GM12878 (cell line): ENCODE data around the gene SHISA6. TPM values are rescaled to one million over a fixed set of nuclear protein-coding genes. Genes with fewer than 3 reads are reported as not detected.

Experiments
- ATAC-seq: fragments of 200-7000 bp; cut with Tn5 transposase; 3 replicates; pipeline ENCODE4 v1.9.1; 2020; ENCODE audit warnings: mild to moderate bottlenecking, moderate library complexity
- BruUV-seq: library from RNA; stranded (reverse); fragments of 400-500 nt; replicated peaks from 2 replicates; lab custom pipeline; 2021; lab: Mats Ljungman, UMichigan
- CTCF ChIA-PET: fragments of 300-600 bp; sonication (Branson Sonifier 250); formaldehyde crosslinking; extraction: SDS; loops from one replicate; lab custom pipeline; 2021; ENCODE audit warnings: inconsistent platforms; lab: Yijun Ruan, JAX
- POLR2A ChIA-PET: fragments of 350-600 bp; formaldehyde crosslinking; extraction: SDS; loops from one replicate; lab custom pipeline; 2021; ENCODE audit warnings: inconsistent platforms; lab: Charles Lee
- RAD21 ChIA-PET: fragments of 300-600 bp; sonication (Branson Sonifier 250); formaldehyde crosslinking; loops from one replicate; lab custom pipeline; 2023; ENCODE audit warnings: antibody characterized with exemption; ENCODE audit not compliant: unreplicated experiment; lab: Charles Lee
- SMC1A ChIA-PET: fragments of 300-600 bp; sonication (Branson Sonifier 250); formaldehyde crosslinking; loops from one replicate; lab custom pipeline; 2023; ENCODE audit not compliant: unreplicated experiment, uncharacterized antibody; lab: Charles Lee
- DNase-seq: peaks from one replicate; pipeline ENCODE4 v3.0.0-alpha.2; 2011; ENCODE audit warnings: low read depth, low spot score
- FAIRE-seq: peaks from 3 replicates; lab custom pipeline; 2011; peaks lifted over from hg19 to GRCh38; lab: Jason Lieb, UNC
- H2AFZ ChIP-seq: 2 replicates; pipeline ENCODE4 v1.6.0; 2011; ENCODE audit warnings: low read depth, low read length, control low read depth; ENCODE audit not compliant: control insufficient read depth
- H3K27ac ChIP-seq: 2 replicates; pipeline ENCODE4 v1.5.1; 2011; ENCODE audit warnings: control low read depth; ENCODE audit not compliant: control insufficient read depth, insufficient read depth
- H3K27me3 ChIP-seq, 2 experiments: replicated peaks in 1 of 2; 2 replicates each; pipeline versions ENCODE4 v1.6.0 to v1.6.1; 2011; ENCODE audit warnings: low read length in 1 of 2; ENCODE audit not compliant: control insufficient read depth in 2 of 2, insufficient read depth in 2 of 2
- H3K36me3 ChIP-seq, 2 experiments: 2 replicates each; pipeline ENCODE4 v1.5.1; 2011; ENCODE audit warnings: low read length in 1 of 2; ENCODE audit not compliant: control insufficient read depth in 2 of 2, insufficient read depth in 2 of 2
- H3K4me1 ChIP-seq: 2 replicates; pipeline ENCODE4 v1.6.1; 2011; ENCODE audit warnings: mild to moderate bottlenecking, low read length, moderate library complexity, mixed read lengths; ENCODE audit not compliant: control insufficient read depth, insufficient read depth
- H3K4me2 ChIP-seq: 2 replicates; pipeline ENCODE4 v1.6.0; 2011; ENCODE audit warnings: control low read depth; ENCODE audit not compliant: control insufficient read depth, insufficient read depth
- H3K4me3 ChIP-seq: fragments of 200-600 bp; sonication (generic); 2 replicates; pipeline ENCODE4 v1.5.1; 2016
- H3K79me2 ChIP-seq: 2 replicates; pipeline ENCODE4 v1.6.0; 2011; ENCODE audit warnings: low read length; ENCODE audit not compliant: control insufficient read depth, insufficient read depth
- H3K9ac ChIP-seq: 2 replicates; pipeline ENCODE4 v1.8.0; 2011; ENCODE audit warnings: low read length, control low read depth, mixed read lengths; ENCODE audit not compliant: control insufficient read depth, insufficient read depth
- H3K9me3 ChIP-seq: replicated peaks from 3 replicates; pipeline ENCODE4 v1.5.1; 2011; ENCODE audit warnings: mild to moderate bottlenecking, low read length; ENCODE audit not compliant: control insufficient read depth, insufficient read depth
- H4K20me1 ChIP-seq: 2 replicates; pipeline ENCODE4 v1.6.0; 2011; ENCODE audit not compliant: control insufficient read depth, insufficient read depth
- BMI1 ChIP-seq: fragments of 450-650 bp; IDR thresholded peaks from 2 replicates; pipeline ENCODE4 v1.6.1; 2016; ENCODE audit warnings: mild to moderate bottlenecking, moderate library complexity, borderline replicate concordance
- BRCA1 ChIP-seq: IDR thresholded peaks from 2 replicates; pipeline ENCODE4 v1.6.1; 2011; ENCODE audit warnings: low read depth, low read length, improper control_type of control experiment
- CEBPB ChIP-seq, 2 experiments: fragments of 150-350 bp in 1 of 2; IDR thresholded peaks; 2 replicates each; pipeline ENCODE4 v1.6.1; 2012 to 2014; ENCODE audit warnings: low read depth in 2 of 2, low read length in 2 of 2, borderline replicate concordance in 1 of 2, inconsistent platforms in 1 of 2
- ELK1 ChIP-seq: IDR thresholded peaks from 2 replicates; pipeline ENCODE4 v1.6.1; 2012; ENCODE audit warnings: low read depth, low read length, improper control_type of control experiment
- IRF5 ChIP-seq: fragments of 450-650 bp; IDR thresholded peaks from 2 replicates; pipeline ENCODE4 v1.6.1; 2017; ENCODE audit warnings: borderline replicate concordance
- LARP7 ChIP-seq: fragments of 450-650 bp; IDR thresholded peaks from 2 replicates; pipeline ENCODE4 v1.6.1; 2017; ENCODE audit warnings: mild to moderate bottlenecking
- MTA3 ChIP-seq: IDR thresholded peaks from 2 replicates; pipeline ENCODE4 v1.6.1; 2012; ENCODE audit warnings: low read length, inconsistent platforms, borderline replicate concordance
- MXI1 ChIP-seq: fragments of 150-350 bp; IDR thresholded peaks from 2 replicates; pipeline ENCODE4 v1.6.1; 2011; ENCODE audit warnings: low read depth, mild to moderate bottlenecking, inconsistent platforms, low read length, improper control_type of control experiment
- NR2F1 ChIP-seq: fragments of 450-650 bp; conservative IDR thresholded peaks from 2 replicates; pipeline ENCODE4 v1.6.1; 2017; ENCODE audit warnings: mild to moderate bottlenecking
- PML ChIP-seq: IDR thresholded peaks from 2 replicates; pipeline ENCODE4 v1.6.1; 2012; ENCODE audit warnings: low read length, inconsistent platforms
- RELB ChIP-seq: fragments of 450-650 bp; IDR thresholded peaks from 2 replicates; pipeline ENCODE4 v1.6.1; 2017; ENCODE audit warnings: low read depth, mild to moderate bottlenecking, moderate library complexity
- WRNIP1 ChIP-seq: IDR thresholded peaks from 2 replicates; pipeline ENCODE4 v1.6.1; 2011; ENCODE audit warnings: low read depth, low read length, improper control_type of control experiment, borderline replicate concordance
- YY1 ChIP-seq: IDR thresholded peaks from 2 replicates; pipeline ENCODE4 v1.6.1; 2011; ENCODE audit warnings: low read depth, mild to moderate bottlenecking, low read length
- ZNF207 ChIP-seq: fragments of 450-650 bp; IDR thresholded peaks from 2 replicates; pipeline ENCODE4 v1.6.1; 2014; ENCODE audit warnings: antibody characterized with exemption, mild to moderate bottlenecking, borderline replicate concordance
- ZNF622 ChIP-seq: fragments of 450-650 bp; IDR thresholded peaks from 2 replicates; pipeline ENCODE4 v1.6.1; 2017; ENCODE audit warnings: mild to moderate bottlenecking, inconsistent platforms
- WGBS: methylation state at CpG from one replicate; pipeline ENCODE4 v1.1.6; 2016; ENCODE audit warnings: low lambda C conversion rate; ENCODE audit not compliant: insufficient replicate concordance, insufficient coverage; ENCODE audit errors: missing lambda C conversion rate; 5-methylcytosine and 5-hydroxymethylcytosine counted together
- in situ Hi-C: fragments of 300-500 bp; cut with MboI; formaldehyde crosslinking; loops from 9 replicates; pipeline ENCODE4 v1.14.3; 2018; ENCODE audit warnings: mixed read lengths
- intact Hi-C: fragments of 100-400 bp; cut with micrococcal nuclease; formaldehyde crosslinking; loops from one replicate; pipeline ENCODE4 v1.14.2; 2022; ENCODE audit not compliant: unreplicated experiment
- polyA plus RNA-seq, 11 experiments: library from polyadenylated mRNA; depleted of rRNA in 4 of 11; unstranded in 6 of 11; stranded (reverse) in 5 of 11; fragments of >200 nt; fragmentation: Nextera tagmentation in 4 of 11; fragmentation: Illumina TruSeq in 1 of 11; extraction: Ambion mirVana in 4 of 11; extraction: Trizol in 1 of 11; gene quantifications; 1 replicate in 1 of 11; 2 replicates in 10 of 11; pipeline versions ENCODE4 v1.2.1 to v1.2.3, GENCODE V29; 2011 to 2016; ENCODE audit warnings: inconsistent platforms in 2 of 11, missing spikeins in 2 of 11, low read depth in 1 of 11
- total RNA-seq, 4 experiments: library from RNA; depleted of rRNA in 3 of 4; stranded (reverse); fragments of >200 nt in 3 of 4; fragmentation: Illumina TruSeq in 1 of 4; extraction: Trizol in 1 of 4; gene quantifications; 2 replicates each; pipeline versions ENCODE4 v1.2.1 to v1.2.3, GENCODE V29; 2013 to 2021

SHISA6 gene
- total and polyA plus RNA-seq, 10 of the 15 experiments (the other 5 are each of a cell fraction or from before 2014, with no cell fraction given): not detected

GRCh38 chr17:11293480-11293879 lies 52.5 kb downstream of the SHISA6 start (continued):
- TF ChIP-seq MXI1: no peak
- TF ChIP-seq, all 136 proteins: peak for 0

GRCh38 chr17:11294826-11295225 lies 53.8 kb downstream of the SHISA6 start:
- RAD21 ChIA-PET: no interaction called here

More at GRCh38 chr17:11294826-11295225, 53.8 kb downstream of the SHISA6 start:
- SMC1A ChIA-PET: no interaction called here
- H3K4me1 ChIP-seq: no peaks in the 10 kb centered on the region
- intact Hi-C loops: no loop called here
- no peak overlapping the region for H2AFZ ChIP-seq
- BruUV-seq: no TSS peak
- ATAC-seq: no peak
- H4K20me1 ChIP-seq: no peaks in the 10 kb centered on the region
- no peak overlapping the region for H3K9ac ChIP-seq
- no peak overlapping the region for H3K4me3 ChIP-seq
- POLR2A ChIA-PET: no interaction called here
- H3K36me3 ChIP-seq: no peaks in the 10 kb centered on the region
- DNase-seq: no peak
- H3K79me2 ChIP-seq: no peaks in the 10 kb centered on the region
- no peak overlapping the region for H3K27ac ChIP-seq
- FAIRE-seq: no peak
- TF ChIP-seq ZNF207 (no peak), ZNF622 (no peak), ELK1 (no peak), PML (no peak), BMI1 (no peak), LARP7 (no peak), RELB (no peak), YY1 (no peak), MTA3 (no peak), WRNIP1 (no peak), CEBPB (IDR thresholded peaks at IDR 0.05; ENCODE audit: borderline replicate concordance in 1 of 2, low read depth in 2 of 2, low read length in 2 of 2) (no peak), BRCA1 (no peak), IRF5 (no peak), NR2F1 (no peak)
- TF ChIP-seq, all 136 proteins: peak for 0
- Histone ChIP-seq H3K4me2 (no peak overlapping the region), H3K9me3 (no peaks in the 10 kb centered on the region; the same call in 2 of the 3 replicates), H3K27me3 (no peaks in the 10 kb centered on the region)
- in situ Hi-C loops: loop anchor here (5.0 to 25.0 kb wide), 5 partner anchors 48 to 1467 kb away; no protein-coding TSS in a partner anchor
- CTCF ChIA-PET: no interaction called here
- WGBS: 52% methylated on average over 10 of the region's 10 CpGs
